HG03060 (cell line): Measurements from ENCODE around the gene RNF169.

Experiments
- ATAC-seq: cut with Tn5 transposase; IDR thresholded peaks from one replicate; pipeline ENCODE4 v1.9.1; 2021; ENCODE audit warnings: low read depth, moderate number of reproducible peaks; ENCODE audit not compliant: unreplicated experiment

RNF169 gene

DNA sequence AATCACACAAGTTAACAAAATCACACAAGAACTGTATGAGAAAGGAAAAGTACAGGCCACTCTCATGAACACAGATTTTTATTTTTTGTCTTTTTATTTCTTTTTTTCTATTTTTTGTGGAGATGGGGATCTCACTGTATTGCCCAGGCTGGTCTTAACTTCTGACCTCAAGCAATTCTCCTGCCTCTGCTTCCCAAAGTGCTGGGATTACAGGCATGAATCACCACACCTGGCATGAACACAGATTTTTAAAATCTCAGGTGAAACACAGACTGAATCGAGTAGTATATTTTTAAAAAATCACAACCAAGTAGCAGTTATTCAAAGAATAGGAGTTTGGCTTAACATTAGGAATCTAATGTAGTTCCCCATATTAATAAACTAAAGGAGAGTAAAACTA is 18.3 kb downstream of the RNF169 start:
- no peak for ATAC-seq

DNA sequence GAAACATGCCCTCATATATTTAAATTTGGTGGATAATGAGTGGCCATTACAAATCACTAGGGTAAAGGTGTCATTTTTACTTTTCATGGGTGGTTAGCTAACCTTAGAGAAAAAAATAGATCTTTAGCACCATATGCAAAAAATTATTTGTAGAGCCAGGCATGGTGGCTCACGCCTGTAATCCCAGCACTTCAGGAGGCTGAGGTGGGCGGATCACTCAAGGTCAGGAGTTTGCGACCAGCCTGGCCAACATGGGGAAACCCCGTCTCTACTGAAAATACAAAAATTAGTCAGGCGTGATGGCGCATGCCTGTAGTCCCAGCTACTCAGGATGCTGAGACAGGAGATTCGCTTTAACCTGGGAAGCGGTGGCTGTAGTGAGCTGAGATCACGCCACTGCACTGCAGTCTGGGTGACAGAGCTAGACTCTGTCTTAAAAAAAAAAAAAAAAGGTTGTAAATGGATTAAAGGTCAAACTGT is 19.6 kb downstream of the RNF169 start:
- ATAC-seq: peak; percentile 70

DNA sequence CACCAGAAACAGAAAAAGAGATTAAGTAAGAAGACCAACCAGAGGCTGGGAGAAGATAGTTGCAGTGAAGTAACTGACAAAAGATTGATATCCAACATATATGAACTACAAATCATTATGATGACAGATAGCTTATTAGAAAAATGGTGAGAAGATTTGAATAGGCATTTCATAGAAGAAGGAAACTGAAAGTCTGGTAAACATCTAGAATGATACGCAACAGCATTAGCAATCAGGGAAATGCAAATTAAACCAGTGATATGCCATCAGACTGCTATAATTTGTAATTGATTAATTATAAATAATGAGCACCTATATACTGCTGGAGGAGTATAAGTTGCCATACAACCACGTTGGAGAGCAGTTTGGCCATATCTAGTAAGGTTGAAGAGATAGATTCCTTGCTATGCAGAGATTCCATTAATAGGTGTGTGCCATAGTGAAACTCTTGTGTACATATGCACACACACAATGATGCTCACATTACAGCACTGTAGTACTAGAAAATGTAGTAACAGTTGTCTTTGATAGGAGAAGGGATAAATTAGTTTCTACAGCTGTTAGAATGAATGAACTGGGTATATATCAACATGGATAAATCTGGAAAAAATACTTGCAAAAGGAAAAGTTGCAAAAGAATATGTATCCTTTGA is 20.5 kb downstream of the RNF169 start:
- no peak for ATAC-seq

DNA sequence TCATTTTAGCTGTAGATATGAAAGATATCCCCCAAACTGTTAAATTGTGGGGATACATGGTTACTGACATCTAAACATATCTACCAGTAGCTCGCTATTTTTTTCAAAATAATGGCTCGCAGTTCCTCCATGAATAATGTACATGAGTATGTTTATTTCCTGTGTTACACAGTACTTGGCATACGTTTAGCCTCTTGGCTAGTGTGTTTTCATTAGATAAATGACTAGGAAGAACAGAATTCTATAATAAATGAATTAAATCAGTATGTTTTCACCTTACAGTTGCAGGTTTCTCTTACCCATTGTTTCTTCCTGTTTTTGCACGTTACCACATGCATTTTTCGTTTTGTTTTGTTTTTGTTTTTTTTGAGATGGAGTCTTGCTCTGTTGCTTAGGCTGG is 21.8 kb downstream of the RNF169 start:
- no peak for ATAC-seq

DNA sequence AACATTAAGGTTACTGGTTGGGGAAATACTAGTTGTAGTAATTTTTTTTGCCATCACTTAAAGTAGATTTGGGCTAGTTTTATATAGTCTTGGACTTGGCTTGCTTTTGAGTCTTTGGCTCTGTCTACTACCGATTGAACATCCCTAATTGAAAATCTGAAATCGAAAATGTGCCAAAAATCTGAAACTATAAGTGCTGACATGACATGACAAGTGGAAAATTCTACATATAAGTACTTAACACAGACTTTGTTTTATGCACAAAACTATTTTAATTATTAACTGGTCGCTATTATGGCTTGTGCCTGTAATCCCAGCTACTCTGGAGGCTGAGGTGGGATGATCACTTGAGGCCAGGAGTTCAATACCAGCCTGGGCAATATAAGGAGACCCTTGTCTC is 22.5 kb downstream of the RNF169 start:
- ATAC-seq: no peak

DNA sequence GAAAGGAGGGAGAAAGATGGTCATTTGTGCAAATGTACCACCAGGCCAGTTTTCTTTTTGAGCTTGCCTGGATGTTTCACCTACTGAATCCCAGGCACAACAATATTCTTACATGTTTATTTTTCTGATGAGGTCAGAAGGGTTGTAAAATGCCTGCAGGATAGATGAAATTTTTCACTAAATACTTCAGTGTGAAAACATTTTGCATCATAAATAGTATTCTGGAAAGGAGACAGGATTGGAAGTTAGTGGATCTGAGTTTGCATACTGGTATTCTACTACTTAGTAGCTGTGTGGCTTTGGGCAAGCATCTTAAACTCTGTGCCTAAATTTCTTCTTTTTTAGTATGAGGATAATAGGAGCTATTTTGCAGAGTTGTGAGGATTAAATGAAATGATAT is 24.8 kb downstream of the RNF169 start:
- no peak for ATAC-seq

DNA sequence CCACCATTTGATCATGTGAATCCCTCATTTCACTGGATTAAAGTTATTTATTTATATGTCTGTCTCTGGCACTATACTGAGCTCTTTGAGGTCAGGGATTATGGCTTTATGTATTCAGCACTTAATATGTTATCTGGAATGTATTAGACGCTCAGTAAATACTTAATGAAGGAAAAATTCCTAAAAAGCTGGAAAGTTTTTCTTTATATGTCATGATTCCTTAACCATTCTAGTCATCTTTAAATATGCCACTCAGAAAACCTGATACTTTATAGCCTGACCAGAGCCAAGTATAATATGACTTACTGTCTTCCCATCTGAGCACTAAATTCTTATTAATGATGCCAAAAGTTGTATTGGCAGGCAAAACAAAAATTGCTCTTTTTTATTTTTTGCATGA is 27.1 kb downstream of the RNF169 start:
- no peak for ATAC-seq

DNA sequence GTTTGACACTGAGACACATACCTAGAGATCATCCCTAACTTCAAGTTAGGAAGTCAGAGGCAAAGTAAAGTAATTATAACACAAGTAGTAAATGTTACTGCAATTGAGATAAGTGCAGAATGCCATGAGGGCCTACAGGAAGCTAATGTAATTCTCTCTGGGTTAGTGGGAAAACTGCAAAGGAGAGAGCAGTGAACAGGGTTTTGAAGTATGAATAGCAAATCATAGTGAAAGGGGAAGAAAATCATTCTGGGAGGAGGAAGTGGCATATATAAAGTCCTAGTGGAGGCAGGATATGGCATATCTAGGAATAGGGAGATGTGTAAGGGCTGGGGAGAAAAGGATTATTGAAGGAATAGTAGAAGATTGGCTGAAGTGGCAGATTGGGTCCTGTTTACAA is 27.9 kb downstream of the RNF169 start:
- no peak for ATAC-seq

DNA sequence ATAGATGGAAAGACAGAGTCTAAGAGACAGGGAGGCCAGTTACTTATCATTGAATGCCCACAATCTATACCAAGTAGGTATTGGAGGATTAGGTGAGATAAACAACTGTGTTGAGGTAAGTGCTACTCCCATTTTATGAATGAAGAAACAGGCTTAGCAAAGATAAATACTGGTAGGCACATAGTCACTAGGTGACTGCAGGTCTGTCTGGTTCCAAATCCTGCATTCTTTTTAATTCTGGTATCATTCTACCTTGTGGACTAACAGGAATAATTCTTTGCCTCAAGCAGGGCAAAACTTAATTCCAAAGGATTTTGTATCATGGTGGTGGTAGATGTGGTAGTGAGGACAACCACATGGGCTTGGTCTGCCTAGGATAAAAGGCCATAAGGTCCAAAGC is 28.4 kb downstream of the RNF169 start:
- ATAC-seq: no peak

DNA sequence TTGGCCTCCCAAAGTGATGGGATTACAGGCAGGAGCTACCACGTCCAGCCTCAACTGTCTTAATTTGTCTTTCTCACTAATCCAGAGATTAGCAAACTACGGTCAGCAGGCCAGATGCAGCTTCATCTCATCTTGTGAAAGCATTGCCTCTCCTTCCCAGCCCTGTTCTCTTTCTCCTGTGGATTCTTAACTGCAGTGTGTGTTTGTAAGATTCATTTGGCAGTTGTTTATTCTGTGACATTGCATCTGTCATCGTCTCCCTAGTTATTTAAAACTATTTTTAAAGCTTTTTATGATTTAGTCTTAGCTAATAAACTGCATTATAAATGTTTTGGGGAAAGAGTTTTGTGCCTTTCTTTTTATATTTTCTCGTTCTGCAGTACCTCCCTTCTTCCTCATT is 29.2 kb downstream of the RNF169 start:
- ATAC-seq: no peak

DNA sequence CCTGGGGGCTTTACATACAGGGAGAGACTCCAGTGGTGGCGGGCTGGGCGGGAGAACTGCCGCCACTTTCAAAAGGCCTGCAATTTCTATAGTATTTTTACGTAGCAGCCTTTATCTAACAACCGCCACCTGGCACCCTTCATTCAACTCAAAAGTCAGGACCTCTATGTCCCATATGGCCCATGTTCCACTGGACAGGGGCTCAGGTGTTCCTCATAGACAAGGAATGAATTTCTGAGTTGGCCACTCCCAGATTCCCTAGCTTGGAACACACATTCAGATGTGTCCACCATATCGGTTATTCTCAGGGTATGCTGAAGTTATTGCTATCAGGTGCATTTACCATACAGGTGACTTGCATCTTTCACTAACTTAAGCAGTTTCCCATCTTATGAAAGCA is 29.9 kb downstream of the RNF169 start:
- no peak for ATAC-seq

DNA sequence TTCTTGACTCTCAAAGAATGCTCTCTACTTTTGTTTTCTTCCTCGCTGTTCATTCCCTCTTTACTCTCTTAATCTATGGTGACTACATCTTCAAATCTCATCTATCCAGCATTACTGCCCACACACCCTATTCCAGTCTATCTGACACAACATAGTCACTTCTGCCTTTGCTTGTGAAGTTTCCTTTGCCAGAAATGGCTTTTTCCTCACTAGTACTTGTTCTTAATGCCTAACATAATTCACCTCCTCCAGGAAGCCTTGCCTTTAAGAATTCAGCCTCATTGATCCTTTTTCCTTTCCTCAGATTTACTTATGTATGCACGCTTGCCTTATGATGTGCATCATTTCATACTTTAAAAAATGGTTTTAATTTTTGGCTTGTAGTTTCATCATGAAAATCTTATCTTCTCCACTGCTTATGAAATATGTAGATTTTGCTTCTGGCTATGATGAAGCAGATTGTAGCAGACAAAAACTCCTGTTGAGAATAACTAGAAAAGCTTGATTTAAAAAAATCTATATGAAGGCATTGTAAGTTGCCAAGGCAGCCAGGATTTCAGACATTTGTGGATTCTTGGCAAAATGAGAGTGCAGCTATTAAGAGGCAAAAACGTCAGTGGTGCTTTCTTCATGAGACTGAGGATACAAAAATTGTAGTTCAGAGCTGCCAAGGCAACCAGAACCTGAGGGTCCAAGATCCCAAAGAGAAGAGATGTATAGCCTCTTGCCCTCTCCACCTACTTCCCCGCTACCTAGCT is 31.8 kb downstream of the RNF169 start:
- ATAC-seq: no peak

DNA sequence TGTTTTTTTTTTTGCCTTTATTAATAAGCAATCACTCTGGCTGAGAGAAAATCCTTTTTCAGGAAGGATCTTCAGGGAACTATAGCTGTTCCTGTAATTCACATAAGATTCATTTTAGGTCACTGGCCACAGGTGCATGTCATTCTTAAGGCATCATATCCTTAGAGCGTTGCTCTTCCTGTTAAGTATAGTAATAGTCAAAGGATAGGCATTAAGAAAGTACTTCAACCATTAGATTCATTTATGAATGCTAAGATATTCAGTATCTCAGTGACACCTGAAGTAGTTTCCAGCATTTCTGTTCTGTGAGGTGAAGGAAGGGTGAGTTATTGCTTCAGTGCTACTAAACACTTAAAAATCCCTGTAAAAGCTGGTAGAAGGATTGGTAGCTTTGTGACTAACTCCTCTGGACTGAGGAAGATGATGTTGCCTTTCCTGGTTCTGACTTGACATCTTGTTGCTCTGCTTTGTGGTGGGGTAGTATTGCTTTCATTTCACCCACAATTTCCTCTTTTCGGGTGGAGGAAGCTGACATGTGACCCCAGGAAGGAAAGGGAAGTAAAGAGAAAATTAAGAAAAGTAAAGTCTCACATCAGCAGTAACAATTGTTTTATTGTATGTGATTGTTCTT is 34.7 kb downstream of the RNF169 start:
- ATAC-seq: no peak

DNA sequence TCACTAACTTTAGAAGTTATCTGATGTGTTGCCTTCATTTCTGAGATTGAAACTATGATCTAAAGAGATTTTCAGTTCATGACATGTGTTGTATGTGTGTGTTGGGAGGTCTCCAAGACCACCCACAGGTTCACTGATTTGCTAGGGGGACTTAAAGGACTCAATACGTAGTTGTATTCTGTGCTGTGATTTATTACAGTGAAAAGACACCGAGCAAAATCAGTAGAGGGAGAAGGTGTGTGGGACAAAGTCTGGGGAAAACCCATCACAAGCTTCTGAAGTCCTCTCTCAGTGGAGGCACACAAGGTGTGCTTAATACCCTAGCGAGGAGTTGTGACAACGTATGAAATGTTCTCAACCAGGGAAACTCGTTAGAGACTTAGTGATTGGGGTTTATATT is 35.6 kb downstream of the RNF169 start:
- no peak for ATAC-seq

DNA sequence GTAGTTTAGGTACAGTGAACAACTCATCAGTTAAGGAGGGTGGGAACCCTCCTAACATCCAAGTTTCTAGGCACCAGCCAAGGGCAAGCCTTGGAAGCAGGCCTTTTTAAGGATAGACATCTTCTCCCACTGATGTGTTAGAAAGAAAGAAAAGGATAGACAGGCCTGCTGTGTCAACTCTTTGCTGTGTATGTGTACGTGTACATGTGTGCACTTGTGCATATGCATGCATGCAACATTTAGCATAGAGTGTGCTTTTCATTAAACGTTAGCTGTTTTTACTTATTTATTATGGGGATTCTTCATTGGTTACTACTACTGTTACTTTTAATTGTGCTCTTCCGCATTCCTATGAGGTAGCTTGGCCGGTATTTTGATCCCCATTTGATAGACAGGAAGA is 36.1 kb downstream of the RNF169 start:
- no peak for ATAC-seq

DNA sequence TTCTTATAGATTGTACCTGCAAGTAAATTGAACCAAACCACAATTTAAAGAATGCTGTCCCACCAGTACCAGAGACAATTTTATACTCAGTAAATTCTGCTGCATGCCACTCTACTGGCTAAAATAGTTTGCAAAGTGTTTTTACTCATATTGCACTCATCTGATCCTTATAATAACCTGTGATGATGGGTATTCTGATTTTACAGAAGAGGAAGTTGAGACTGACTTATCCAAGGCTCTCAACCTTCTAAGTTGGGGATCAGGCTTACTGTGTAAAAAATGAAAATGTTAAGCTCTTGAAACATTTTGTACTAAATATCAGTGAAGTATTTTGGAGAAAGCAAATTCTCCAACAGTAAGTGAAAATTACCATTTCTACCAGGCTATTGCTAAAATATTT is 37.9 kb downstream of the RNF169 start:
- no peak for ATAC-seq

DNA sequence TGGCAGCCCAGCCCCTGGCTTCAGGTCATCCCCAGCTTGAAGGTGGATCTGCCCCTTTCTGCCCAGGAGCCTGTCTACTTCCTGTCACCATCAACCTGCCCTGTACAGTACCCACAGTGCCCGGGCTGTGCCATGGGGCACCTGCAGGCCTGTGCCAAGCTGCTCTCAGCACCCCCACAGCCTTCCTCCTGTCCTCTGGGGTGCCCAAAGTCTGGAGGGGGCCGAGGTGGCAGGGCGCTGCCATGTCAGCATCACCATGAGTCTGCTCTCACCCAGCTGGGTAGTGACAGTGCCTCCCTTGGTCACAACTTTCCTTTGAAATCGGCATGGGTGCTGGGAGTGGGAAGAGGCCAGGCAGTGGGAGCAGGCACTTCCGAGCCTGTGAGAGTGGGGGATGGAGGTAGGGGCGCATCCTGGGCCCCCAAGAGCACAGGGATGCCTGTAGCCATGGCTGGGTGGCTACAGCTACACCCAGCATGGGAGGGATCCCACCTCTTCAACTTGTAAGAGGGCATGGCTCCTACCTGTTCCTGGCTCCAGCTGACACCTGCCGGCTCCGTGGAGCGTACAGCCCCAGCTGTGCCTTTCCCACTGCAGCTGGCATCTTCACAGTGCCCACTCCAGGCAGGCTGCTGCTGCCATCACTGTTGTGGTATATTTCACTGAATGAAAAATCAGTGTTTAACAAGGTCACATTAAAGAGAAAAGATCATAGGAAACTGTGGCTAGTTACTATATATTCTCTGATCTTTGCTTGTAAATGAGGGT is 42.9 kb downstream of the RNF169 start:
- ATAC-seq: no peak

DNA sequence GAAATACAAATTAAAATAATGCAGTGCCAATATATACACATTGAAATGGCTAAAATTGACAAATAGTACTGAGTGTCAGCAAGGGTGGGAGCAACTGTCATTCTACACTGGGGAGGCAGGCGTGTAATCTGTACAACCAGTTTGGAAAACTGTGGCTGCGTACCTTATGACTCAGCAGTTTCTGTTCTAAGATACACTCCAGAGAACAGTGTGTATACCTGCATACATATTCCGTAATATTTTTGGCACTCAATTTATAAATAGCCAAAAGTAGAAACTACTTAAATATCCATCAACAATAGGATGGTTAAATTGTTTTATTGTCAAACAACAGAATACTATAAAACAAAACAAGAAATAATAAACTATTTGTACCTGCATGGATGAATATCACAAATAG is 57.6 kb downstream of the RNF169 start:
- no peak for ATAC-seq

DNA sequence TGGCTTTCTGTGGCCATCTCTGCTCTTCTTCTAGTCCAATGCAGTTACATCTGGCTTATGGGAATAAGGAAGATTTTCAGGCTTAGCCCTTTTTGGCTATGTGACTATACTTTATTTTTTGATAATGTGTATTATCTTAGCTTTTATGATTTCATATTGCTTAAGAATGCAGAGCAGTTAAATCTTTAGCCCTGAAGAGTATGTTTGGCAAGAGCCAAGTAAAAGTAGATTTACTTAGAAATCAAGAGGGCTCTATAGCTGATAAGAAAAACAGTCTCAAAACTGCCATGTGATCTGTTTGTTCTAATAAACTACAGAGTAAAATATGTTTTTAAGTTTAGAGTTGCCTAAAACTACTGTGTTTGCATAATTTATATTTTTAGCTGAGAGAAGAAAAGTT is 61.2 kb downstream of the RNF169 start:
- no peak for ATAC-seq

DNA sequence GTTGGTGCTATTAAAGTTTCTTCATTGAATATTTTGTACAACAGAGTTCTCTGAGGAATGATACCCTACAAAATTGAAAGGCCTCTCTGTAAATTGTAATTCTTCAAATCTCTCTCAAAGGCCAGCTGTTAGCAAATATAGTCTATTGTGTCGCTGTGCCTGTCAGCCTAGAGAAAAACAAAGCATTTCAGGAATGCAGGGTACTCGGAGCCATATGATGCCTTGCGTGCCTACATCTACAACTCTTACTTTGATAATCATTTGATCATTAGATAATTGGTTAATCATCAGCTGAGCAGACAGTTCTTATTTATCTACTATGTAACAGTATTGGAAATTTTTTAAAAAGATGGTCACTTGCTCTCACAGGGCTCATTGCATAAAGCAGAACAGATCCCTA is 67.3 kb downstream of the RNF169 start:
- no peak for ATAC-seq

DNA sequence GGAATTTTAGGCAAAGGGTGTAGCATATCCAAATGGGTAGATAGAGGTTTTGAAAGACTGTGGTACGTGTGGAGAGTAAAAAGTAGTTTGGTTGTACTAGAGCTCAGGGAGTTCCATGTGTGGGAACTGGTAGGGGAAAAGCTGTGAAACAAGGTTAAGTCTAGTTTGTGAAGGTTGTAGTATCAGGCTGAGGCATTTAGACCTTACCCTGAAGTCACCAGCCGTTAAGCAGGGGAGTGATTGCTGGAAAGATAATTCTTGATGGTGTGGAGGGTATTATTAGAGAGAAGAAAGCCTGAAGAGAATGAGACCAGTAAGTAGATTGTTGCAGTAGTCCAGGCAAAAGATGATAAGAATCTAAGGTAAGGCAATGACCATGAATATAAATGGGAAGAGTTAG is 68.0 kb downstream of the RNF169 start:
- ATAC-seq: no peak
